Measurements from ENCODE around the gene DKC1. TPM values are rescaled to one million over a fixed set of nuclear protein-coding genes. Genes with fewer than 3 reads are reported as not detected.

DKC1 gene
- total and polyA plus RNA-seq, 9 donors: 17.0 to 60.6 (median 34.4) TPM

DNA sequence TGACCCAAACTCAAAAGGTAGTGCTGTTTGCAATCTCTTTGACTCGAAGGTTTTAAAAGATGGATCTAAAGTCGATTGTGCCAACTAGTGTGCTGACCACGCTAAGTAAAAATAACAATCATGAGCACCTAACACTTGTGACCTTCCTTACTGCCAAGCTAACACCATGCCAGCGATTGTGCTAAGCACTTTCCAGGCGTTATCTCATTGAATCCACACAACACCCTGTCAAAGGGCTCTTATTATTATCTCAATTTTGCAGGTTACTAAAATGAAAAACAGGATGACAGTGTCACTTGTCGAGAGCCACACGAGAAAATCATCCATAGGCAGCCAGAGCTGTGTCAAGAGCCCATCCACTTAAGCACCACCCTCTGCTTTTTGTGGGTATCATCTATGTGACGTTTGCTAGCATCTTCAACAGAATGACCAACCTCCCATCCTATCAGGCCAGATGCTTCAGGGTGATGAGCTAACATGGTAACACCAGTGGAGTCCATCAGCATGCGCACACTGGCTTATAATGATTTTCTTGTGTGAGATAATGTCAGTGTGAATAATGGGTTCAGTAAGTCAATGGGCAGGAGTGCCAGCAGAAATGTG, 10.9 kb upstream of the DKC1 start:
- intact Hi-C loops (cut with DNase I): no loop called here
- DNase-seq: no peak
- H3K9me3 ChIP-seq: no peaks in the 10 kb centered on the region
- 62 to 69% (median 66%) methylated on average over 9 of the region's 9 CpGs for WGBS, 3 donors
- H3K27ac ChIP-seq: no peak overlapping the region
- TF ChIP-seq, protein P1, sequence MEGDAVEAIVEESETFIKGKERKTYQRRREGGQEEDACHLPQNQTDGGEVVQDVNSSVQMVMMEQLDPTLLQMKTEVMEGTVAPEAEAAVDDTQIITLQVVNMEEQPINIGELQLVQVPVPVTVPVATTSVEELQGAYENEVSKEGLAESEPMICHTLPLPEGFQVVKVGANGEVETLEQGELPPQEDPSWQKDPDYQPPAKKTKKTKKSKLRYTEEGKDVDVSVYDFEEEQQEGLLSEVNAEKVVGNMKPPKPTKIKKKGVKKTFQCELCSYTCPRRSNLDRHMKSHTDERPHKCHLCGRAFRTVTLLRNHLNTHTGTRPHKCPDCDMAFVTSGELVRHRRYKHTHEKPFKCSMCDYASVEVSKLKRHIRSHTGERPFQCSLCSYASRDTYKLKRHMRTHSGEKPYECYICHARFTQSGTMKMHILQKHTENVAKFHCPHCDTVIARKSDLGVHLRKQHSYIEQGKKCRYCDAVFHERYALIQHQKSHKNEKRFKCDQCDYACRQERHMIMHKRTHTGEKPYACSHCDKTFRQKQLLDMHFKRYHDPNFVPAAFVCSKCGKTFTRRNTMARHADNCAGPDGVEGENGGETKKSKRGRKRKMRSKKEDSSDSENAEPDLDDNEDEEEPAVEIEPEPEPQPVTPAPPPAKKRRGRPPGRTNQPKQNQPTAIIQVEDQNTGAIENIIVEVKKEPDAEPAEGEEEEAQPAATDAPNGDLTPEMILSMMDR (IDR thresholded peaks at IDR 0.05): no peak
- no peak overlapping the region for H3K4me3 ChIP-seq
- no peaks in the 10 kb centered on the region for H3K4me1 ChIP-seq (ENCODE audit: insufficient read depth)
- H3K27me3 ChIP-seq: no peaks in the 10 kb centered on the region
- no peaks in the 10 kb centered on the region for H3K36me3 ChIP-seq

DNA sequence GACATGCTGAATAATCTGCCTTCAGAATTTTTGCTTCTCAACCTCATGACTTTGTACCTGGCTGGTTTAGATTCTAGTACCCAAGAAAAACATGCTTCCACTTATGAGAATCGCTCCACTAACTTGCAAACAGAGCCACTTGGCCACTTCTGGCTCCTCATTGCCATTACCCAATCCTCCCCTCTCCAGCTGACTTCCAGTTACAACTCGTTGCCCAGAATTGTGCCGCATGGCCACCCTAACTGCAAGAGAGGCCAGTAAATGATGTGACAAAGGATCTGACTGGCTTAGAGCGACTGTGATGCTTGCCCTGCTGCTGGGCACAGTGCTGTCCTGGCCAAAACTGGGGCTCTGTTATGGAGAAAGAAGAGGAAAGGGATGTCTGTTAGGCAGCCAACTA, 4.0 kb upstream of the DKC1 start:
- TF ChIP-seq POLR2A (IDR thresholded peaks at IDR 0.05): no peak
- TF ChIP-seq, protein P1 (IDR thresholded peaks at IDR 0.05): no peak
- no peak for TF ChIP-seq EP300 (IDR thresholded peaks at IDR 0.05)
- Histone ChIP-seq H3K4me1 (ENCODE audit: insufficient read depth) (no peaks in the 10 kb centered on the region), H3K27me3 (no peaks in the 10 kb centered on the region), H3K9me3 (no peaks in the 10 kb centered on the region), H3K27ac (no peak overlapping the region), H3K36me3 (no peaks in the 10 kb centered on the region), H3K4me3 (no peak overlapping the region)
- intact Hi-C loops (cut with DNase I): no loop called here
- WGBS, 3 donors: 61 to 72% (median 66%) methylated on average over 4 of the region's 4 CpGs
- DNase-seq: no peak

DNA sequence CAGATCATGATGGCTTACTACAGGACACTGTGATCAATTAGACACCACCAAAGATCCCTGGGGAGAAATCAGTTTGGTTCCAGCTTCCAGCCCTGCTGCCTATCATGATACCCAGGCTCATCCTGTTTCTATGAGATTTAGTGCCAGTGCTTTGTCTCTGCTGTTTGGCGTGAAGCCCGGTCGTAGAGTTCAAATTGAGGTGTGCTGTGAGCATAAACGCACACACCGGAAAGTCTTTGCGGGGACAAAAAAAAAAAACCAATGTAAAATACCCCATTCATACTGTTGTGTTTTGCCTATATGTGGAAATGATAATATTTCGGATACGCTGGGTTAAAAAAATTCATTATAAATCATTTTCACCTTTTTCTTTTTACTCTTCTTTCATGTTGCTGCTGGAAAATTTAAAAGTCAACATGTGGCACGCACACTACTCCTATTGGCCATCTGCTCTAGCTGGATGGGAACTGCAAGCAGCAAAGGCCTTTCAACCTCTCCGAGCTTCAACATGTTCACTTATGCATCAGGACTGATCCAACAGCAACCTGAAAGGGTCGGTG, 607 bp upstream of the DKC1 start:
- Histone ChIP-seq H3K9me3 (no peaks in the 10 kb centered on the region), H3K36me3 (no peaks in the 10 kb centered on the region), H3K27ac (no peak overlapping the region), H3K27me3 (no peaks in the 10 kb centered on the region), H3K4me1 (ENCODE audit: insufficient read depth) (no peaks in the 10 kb centered on the region), H3K4me3 (peak overlapping the region; percentile 46)
- intact Hi-C loops (cut with DNase I): no loop called here
- DNase-seq: peak in 3 of 5 donors; percentile 26 to 33 (median 32)
- no peak for TF ChIP-seq POLR2A (IDR thresholded peaks at IDR 0.05)
- TF ChIP-seq, protein P1 (IDR thresholded peaks at IDR 0.05): no peak
- TF ChIP-seq EP300 (IDR thresholded peaks at IDR 0.05): no peak
- WGBS, 3 donors: 40 to 54% (median 41%) methylated on average over 11 of the region's 11 CpGs

DNA sequence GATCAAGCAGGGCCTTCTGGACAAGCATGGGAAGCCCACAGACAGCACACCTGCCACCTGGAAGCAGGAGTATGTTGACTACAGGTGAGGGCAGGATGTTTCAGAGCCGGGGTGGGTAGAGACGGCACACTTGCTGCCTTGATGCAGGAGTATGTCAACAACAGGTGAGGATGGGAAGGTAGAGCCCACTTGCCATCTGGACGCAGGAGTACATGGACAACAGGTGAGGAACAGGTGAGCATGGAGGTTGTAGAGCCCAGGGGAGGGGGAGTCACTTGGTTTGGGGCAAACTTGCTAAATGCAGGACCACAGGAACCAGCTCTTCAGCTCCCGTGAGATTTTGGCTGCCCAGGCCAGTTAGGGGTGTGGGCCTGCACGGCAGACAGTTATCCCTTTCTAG, 12.0 kb downstream of the DKC1 start:
- H3K4me3 ChIP-seq: no peak overlapping the region
- no peaks in the 10 kb centered on the region for H3K9me3 ChIP-seq
- 68 to 75% (median 75%) methylated on average over 5 of the region's 5 CpGs for WGBS, 3 donors
- TF ChIP-seq, protein P1 (IDR thresholded peaks at IDR 0.05): no peak
- TF ChIP-seq POLR2A (IDR thresholded peaks at IDR 0.05): no peak
- TF ChIP-seq EP300 (IDR thresholded peaks at IDR 0.05): no peak
- H3K27me3 ChIP-seq: no peaks in the 10 kb centered on the region
- H3K36me3 ChIP-seq: no peaks in the 10 kb centered on the region
- intact Hi-C loops (cut with DNase I): no loop called here
- H3K27ac ChIP-seq: no peak overlapping the region
- H3K4me1 ChIP-seq (ENCODE audit: insufficient read depth): no peaks in the 10 kb centered on the region
- DNase-seq: no peak
